ENCODE data around the gene DLX3. TPM values are rescaled to one million over a fixed set of nuclear protein-coding genes. Genes with fewer than 3 reads are reported as not detected.

DLX3 gene
- total RNA-seq, 1 experiment from 2014 or later: 1.2 TPM

DNA sequence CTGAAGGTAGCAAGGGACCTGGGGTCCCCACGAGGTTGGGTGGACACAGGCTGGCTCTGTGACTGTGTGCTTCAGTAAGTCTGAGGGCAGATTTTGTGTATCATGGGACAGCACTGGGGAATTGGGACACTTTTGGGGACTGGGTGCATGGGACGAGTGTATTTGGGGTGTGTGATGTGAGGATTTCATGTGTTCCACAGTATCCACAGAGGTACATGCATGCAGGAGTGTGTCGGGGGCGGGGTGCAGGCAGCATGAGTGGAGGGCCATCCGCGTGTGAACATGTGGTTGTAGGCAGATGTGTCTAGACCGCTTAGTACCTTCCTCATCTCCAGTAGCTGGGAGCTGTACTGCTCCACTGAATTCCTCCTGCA lies 1.1 kb upstream of the DLX3 start:
- Histone ChIP-seq H3K23me2 (ENCODE audit: insufficient read length, low read depth, low read length, poor library complexity, severe bottlenecking) (peaks cover 11% of the 10 kb centered on the region), H3K4ac (ENCODE audit: low read depth, low read length) (no peak overlapping the region), H4K8ac (replicated peaks; ENCODE audit: insufficient read length, low read depth, low read length) (no peak overlapping the region), H3K27me3 (ENCODE audit: insufficient read depth, low read length) (peaks cover 60% of the 10 kb centered on the region), H3K27ac (ENCODE audit: insufficient read length, low read depth, low read length) (no peak overlapping the region), H4K20me1 (ENCODE audit: control insufficient read depth, insufficient read depth, insufficient read length) (peaks cover 5% of the 10 kb centered on the region), H3K4me1 (ENCODE audit: insufficient read depth, low read length) (no peaks in the 10 kb centered on the region; the same call in 1 of the 2 replicates), H2AFZ (ENCODE audit: low read length) (no peak overlapping the region), H3K56ac (ENCODE audit: insufficient read length, low read depth, low read length) (no peak overlapping the region), H2AK5ac (ENCODE audit: insufficient read length, low read length) (no peak overlapping the region), H3K79me2 (ENCODE audit: insufficient read depth, low read length) (no peaks in the 10 kb centered on the region), H2BK5ac (ENCODE audit: insufficient read length, low read length) (no peak overlapping the region), H3K18ac (ENCODE audit: insufficient read length, low read depth, low read length) (no peak overlapping the region), H2BK120ac (ENCODE audit: low read depth, low read length, poor library complexity, severe bottlenecking) (no peak overlapping the region), H4K91ac (ENCODE audit: insufficient read length, low read depth, low read length) (no peak overlapping the region), H4K5ac (ENCODE audit: insufficient read length, low read depth, low read length) (no peak overlapping the region), H2BK20ac (ENCODE audit: low read depth, low read length, poor library complexity, severe bottlenecking) (no peak overlapping the region), H3K23ac (ENCODE audit: insufficient read length, low read depth, low read length) (no peak overlapping the region), H3T11ph (ENCODE audit: low read length) (no peak overlapping the region), H3K4me2 (ENCODE audit: insufficient read depth, insufficient read length, low read length) (peak overlapping the region; percentile 49), H3K79me1 (ENCODE audit: insufficient read depth, low read depth, low read length, poor library complexity, severe bottlenecking) (no peaks in the 10 kb centered on the region), H2BK15ac (ENCODE audit: low read depth, low read length) (no peak overlapping the region), H3K9me3 (ENCODE audit: control insufficient read depth, low read depth, low read length) (no peaks in the 10 kb centered on the region), H3K9ac (ENCODE audit: extremely low read depth, insufficient read length, low read length) (no peak overlapping the region), H3K14ac (ENCODE audit: insufficient read depth, low read length) (no peak overlapping the region), H2BK12ac (ENCODE audit: insufficient read length, low read depth, low read length) (no peak overlapping the region)
- TF ChIP-seq, protein P1, sequence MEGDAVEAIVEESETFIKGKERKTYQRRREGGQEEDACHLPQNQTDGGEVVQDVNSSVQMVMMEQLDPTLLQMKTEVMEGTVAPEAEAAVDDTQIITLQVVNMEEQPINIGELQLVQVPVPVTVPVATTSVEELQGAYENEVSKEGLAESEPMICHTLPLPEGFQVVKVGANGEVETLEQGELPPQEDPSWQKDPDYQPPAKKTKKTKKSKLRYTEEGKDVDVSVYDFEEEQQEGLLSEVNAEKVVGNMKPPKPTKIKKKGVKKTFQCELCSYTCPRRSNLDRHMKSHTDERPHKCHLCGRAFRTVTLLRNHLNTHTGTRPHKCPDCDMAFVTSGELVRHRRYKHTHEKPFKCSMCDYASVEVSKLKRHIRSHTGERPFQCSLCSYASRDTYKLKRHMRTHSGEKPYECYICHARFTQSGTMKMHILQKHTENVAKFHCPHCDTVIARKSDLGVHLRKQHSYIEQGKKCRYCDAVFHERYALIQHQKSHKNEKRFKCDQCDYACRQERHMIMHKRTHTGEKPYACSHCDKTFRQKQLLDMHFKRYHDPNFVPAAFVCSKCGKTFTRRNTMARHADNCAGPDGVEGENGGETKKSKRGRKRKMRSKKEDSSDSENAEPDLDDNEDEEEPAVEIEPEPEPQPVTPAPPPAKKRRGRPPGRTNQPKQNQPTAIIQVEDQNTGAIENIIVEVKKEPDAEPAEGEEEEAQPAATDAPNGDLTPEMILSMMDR (conservative IDR thresholded peaks at IDR 0.05): no peak
- no CpG with 5 or more reads among the region's 7 CpGs for WGBS (ENCODE audit: extremely low coverage, insufficient read length, low lambda C conversion rate)
- Mint-ChIP-seq H3K36me3 (ENCODE audit: insufficient read depth in 1 of 3, low read depth in 3 of 3) (peaks cover 0 to 3% (median 2%) of the 10 kb centered on the region in 3 experiments; a peak in 3 of 7 replicates), H3K27me3 (ENCODE audit: low read depth) (peaks cover 95% of the 10 kb centered on the region), H3K27ac (no peak overlapping the region), H3K9me3 (peaks cover 6 to 10% of the 10 kb centered on the region in 2 experiments; a peak in 4 of 5 replicates), H3K4me3 (peak overlapping the region; percentile 55 to 73; a peak in 3 of 5 replicates), H3K4me1 (peaks cover 34 to 35% of the 10 kb centered on the region in 2 experiments)
- DNase-seq: no peak
